Upper lobe of left lung (tissue), 6 donors: ENCODE measurements around the gene ITGB3. TPM values are rescaled to one million over a fixed set of nuclear protein-coding genes. Genes with fewer than 3 reads are reported as not detected.

Source experiments
- ATAC-seq, 2 donors: fragments of 200-7000 bp; cut with Tn5 transposase; one replicate each; pipeline ENCODE4 v1.9.1; 2022; ENCODE audit warnings: mild to moderate bottlenecking in 2 of 2, moderate library complexity in 2 of 2; ENCODE audit not compliant: low FRiP score in 2 of 2
- DNase-seq, 2 donors: peaks; one replicate each; pipeline ENCODE4 v3.0.0-alpha.2; 2019 to 2020
- H3K27ac ChIP-seq, 4 donors: fragments of 200-600 bp; sonication (generic); one replicate each; pipeline ENCODE4 v1.5.1; 2016 to 2019
- H3K27me3 ChIP-seq, 4 donors: fragments of 200-600 bp; sonication (generic); one replicate each; pipeline ENCODE4 v1.5.1; 2017 to 2019
- H3K36me3 ChIP-seq, 4 donors: fragments of 200-600 bp; sonication (generic); one replicate each; pipeline ENCODE4 v1.5.1; 2016 to 2019
- H3K4me1 ChIP-seq, 4 donors: fragments of 200-600 bp; sonication (generic); one replicate each; pipeline ENCODE4 v1.5.1; 2018 to 2019
- H3K4me3 ChIP-seq, 4 donors: fragments of 200-600 bp; sonication (generic); one replicate each; pipeline ENCODE4 v1.5.1; 2017 to 2019; ENCODE audit warnings: mild to moderate bottlenecking in 2 of 4, moderate library complexity in 1 of 4
- H3K9me3 ChIP-seq, 4 donors: fragments of 200-600 bp; sonication (generic); one replicate each; pipeline ENCODE4 v1.5.1; 2018 to 2019
- EP300 ChIP-seq, 4 donors: sonication (generic); formaldehyde crosslinking; IDR thresholded peaks; one replicate each; pipeline ENCODE4 v1.5.1; 2017; ENCODE audit warnings: antibody characterized with exemption in 4 of 4, control low read depth in 2 of 4
- POLR2A ChIP-seq, 4 donors: fragments of 450-650 bp; IDR thresholded peaks; one replicate each; pipeline ENCODE4 v1.5.1; 2016 to 2017; ENCODE audit warnings: antibody characterized with exemption in 4 of 4, mild to moderate bottlenecking in 2 of 4
- POLR2AphosphoS5 ChIP-seq, 2 donors: sonication (generic); formaldehyde crosslinking; IDR thresholded peaks; one replicate each; pipeline ENCODE4 v1.5.1; 2017; ENCODE audit warnings: antibody characterized with exemption in 2 of 2
- WGBS, 2 donors: methylation state at CpG; one replicate each; pipeline ENCODE4 v1.1.5; 2017 to 2018; 5-methylcytosine and 5-hydroxymethylcytosine counted together
- total RNA-seq, 6 donors: library from RNA; depleted of rRNA in 4 of 6; stranded (reverse); fragments of >200 nt in 4 of 6; gene quantifications; one replicate each; pipeline versions ENCODE4 v1.1.0 to v1.2.1, GENCODE V29; 2016 to 2021
- TF ChIP-seq, protein P1 (sequence below), 6 experiments: fragments of 450-650 bp in 4 of 6; fragments of 200-600 bp in 2 of 6; sonication (generic) in 2 of 6; IDR thresholded peaks; one replicate each; pipeline ENCODE4 v1.5.1; 2016 to 2019; ENCODE audit warnings: antibody characterized with exemption in 6 of 6
- donor health status: DM: no; HTN: no; CAD: no; lungs with moderate emphysema.
- donor health status: DM: no; HTN: yes; CAD: no; lungs with severe emphysema.

The ITGB3 gene
- total RNA-seq, 6 donors from 2014 or later = 3.4 to 17.8 (median 9.8) TPM

DNA sequence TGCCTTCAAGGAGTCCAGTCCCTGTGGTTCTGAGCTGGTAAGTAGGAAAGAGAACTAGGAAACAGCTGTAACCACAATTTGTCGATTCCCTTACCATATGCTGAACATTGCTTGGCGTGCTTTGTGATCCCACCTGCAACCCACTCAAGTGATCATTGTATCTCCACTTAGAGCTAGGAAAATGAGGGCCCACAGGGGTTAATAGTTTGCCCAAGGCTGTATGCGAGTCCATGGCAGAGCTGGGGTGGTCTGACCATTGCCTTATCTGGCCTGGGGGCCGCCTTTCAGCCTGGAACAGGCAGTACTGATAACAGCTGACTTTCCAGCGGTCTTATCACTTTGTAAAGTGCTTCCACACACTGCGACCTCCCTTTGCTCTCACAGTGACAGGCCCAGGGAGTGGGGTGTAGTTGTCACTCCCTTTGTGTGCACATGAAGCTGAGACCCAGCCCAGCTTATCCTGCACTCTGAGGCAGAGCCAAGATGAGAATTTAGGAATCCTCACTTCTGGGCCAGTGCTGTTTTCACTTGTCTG, 34.7 kb upstream of the ITGB3 start:
- no peak overlapping the region for H3K4me3 ChIP-seq
- no peak for DNase-seq
- no peaks in the 10 kb centered on the region for H3K9me3 ChIP-seq
- ATAC-seq = no peak
- H3K27me3 ChIP-seq = no peaks in the 10 kb centered on the region
- no peaks in the 10 kb centered on the region for H3K36me3 ChIP-seq
- H3K4me1 ChIP-seq = peaks cover 5 to 13% (median 10%) of the 10 kb centered on the region in 4 donors
- no peak for TF ChIP-seq POLR2A (IDR thresholded peaks at IDR 0.05)
- TF ChIP-seq, protein P1, sequence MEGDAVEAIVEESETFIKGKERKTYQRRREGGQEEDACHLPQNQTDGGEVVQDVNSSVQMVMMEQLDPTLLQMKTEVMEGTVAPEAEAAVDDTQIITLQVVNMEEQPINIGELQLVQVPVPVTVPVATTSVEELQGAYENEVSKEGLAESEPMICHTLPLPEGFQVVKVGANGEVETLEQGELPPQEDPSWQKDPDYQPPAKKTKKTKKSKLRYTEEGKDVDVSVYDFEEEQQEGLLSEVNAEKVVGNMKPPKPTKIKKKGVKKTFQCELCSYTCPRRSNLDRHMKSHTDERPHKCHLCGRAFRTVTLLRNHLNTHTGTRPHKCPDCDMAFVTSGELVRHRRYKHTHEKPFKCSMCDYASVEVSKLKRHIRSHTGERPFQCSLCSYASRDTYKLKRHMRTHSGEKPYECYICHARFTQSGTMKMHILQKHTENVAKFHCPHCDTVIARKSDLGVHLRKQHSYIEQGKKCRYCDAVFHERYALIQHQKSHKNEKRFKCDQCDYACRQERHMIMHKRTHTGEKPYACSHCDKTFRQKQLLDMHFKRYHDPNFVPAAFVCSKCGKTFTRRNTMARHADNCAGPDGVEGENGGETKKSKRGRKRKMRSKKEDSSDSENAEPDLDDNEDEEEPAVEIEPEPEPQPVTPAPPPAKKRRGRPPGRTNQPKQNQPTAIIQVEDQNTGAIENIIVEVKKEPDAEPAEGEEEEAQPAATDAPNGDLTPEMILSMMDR (IDR thresholded peaks at IDR 0.05) = no peak
- TF ChIP-seq EP300 (IDR thresholded peaks at IDR 0.05) = no peak
- TF ChIP-seq POLR2AphosphoS5 (IDR thresholded peaks at IDR 0.05) = no peak
- 60 to 67% methylated on average over 5 to 6 of the region's 6 CpGs for WGBS, 2 donors
- H3K27ac ChIP-seq = no peak overlapping the region

DNA sequence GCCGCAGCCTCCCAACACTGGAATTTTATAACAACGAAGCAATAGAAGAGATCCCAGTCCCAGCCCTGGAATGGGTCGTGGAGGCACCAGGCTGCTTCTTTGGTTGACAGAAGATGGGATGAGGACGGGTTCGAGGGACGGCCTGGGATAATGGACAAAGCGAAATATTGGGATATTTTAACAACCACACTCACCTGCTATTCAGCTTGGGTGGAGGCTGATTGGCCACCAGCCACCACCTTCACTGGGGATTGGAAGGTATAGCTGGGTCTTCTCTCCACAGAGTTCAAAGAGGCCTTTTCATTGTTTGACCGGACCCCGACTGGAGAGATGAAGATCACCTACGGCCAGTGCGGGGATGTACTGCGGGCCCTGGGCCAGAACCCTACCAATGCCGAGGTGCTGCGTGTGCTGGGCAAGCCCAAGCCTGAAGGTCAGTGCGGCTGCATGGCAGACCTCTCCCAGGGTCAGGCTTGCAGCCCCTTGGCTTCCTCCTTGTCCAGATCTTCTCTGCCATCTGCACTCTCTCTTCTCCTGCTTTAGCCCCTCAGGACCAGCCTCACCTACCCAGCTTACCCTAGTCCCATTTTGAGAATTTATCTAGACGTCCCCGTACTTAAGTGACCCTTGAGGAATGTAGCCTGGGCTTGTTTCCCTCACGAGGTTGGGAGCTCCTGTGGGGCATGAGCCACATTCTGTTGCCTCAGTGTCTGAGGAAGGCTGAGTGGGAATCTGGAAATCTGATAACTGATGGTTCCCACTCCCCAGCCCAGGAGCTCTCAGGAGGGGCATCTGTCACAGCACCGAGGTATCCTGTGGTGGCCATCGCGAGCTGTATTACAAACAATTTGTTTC, 33.8 kb upstream of the ITGB3 start:
- no peaks in the 10 kb centered on the region for H3K27me3 ChIP-seq
- no peaks in the 10 kb centered on the region for H3K9me3 ChIP-seq
- no peak for TF ChIP-seq EP300 (IDR thresholded peaks at IDR 0.05)
- no peak for TF ChIP-seq POLR2AphosphoS5 (IDR thresholded peaks at IDR 0.05)
- TF ChIP-seq, protein P1 (IDR thresholded peaks at IDR 0.05) = no peak
- TF ChIP-seq POLR2A (IDR thresholded peaks at IDR 0.05) = no peak
- no peaks in the 10 kb centered on the region for H3K36me3 ChIP-seq
- peaks cover 10 to 17% (median 15%) of the 10 kb centered on the region in 4 donors for H3K4me1 ChIP-seq
- no peak for DNase-seq
- no peak overlapping the region for H3K27ac ChIP-seq
- H3K4me3 ChIP-seq = no peak overlapping the region
- WGBS, 2 donors = 86 to 95% methylated on average over 18 to 21 of the region's 21 CpGs
- peak in 1 of 2 donors; percentile 35 for ATAC-seq

DNA sequence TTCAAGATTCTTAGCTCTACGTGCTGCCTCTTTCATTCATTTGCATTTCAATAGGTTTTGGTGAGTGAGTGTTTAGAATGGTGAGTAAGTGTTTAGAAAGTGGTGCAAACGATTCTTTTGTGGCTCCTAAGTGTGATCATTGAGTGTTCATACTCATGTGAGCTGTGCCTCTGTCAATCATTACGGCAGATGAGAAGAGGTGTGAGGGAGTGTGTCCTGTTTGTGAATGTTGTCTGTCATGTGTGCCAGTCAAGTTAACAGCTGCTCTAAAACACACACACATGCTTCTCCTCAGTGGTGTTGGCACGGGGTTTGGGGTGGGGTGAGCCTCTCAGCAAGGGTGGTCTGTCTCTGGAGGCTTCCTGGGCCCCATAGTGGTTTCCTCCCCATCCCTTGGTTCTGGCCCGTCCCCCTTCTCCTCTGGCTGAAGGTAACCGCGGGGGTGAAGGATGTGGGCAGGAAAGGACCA, 33.1 kb upstream of the ITGB3 start:
- no peak overlapping the region for H3K27ac ChIP-seq
- H3K27me3 ChIP-seq = no peaks in the 10 kb centered on the region
- WGBS, 2 donors = 42 to 65% methylated on average over 7 of the region's 7 CpGs
- no peaks in the 10 kb centered on the region for H3K9me3 ChIP-seq
- no peaks in the 10 kb centered on the region for H3K36me3 ChIP-seq
- no peak overlapping the region for H3K4me3 ChIP-seq
- ATAC-seq = no peak
- TF ChIP-seq POLR2AphosphoS5 (IDR thresholded peaks at IDR 0.05) = no peak
- no peak for TF ChIP-seq EP300 (IDR thresholded peaks at IDR 0.05)
- TF ChIP-seq POLR2A (IDR thresholded peaks at IDR 0.05) = no peak
- TF ChIP-seq, protein P1 (IDR thresholded peaks at IDR 0.05) = no peak
- peaks cover 17 to 24% (median 21%) of the 10 kb centered on the region in 4 donors for H3K4me1 ChIP-seq
- DNase-seq = no peak

DNA sequence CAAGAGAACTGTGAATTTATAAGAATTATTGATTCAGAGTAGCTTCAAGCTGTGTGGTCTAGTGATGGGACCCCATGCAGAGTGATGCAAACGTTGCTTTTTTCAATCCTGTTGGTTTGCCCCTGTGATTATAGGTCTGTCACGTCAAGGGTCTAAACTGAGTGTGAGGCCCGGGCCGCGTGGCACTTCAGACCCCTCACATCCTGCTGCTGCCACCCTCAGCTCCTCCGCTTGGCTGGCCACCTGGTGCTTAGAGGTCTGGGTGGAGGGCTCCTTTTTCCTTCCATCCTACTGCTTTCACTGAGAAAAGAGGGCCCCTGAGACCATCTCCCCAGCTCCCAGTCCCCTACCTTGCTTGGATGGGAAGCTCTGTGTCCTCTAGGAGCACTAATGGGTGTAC, 32.5 kb upstream of the ITGB3 start:
- TF ChIP-seq POLR2A (IDR thresholded peaks at IDR 0.05) = no peak
- no peak for TF ChIP-seq EP300 (IDR thresholded peaks at IDR 0.05)
- TF ChIP-seq, protein P1 (IDR thresholded peaks at IDR 0.05) = no peak
- no peak for TF ChIP-seq POLR2AphosphoS5 (IDR thresholded peaks at IDR 0.05)
- Histone ChIP-seq H3K27me3 (no peaks in the 10 kb centered on the region), H3K9me3 (no peaks in the 10 kb centered on the region), H3K36me3 (no peaks in the 10 kb centered on the region), H3K27ac (no peak overlapping the region), H3K4me1 (peaks cover 23 to 29% (median 27%) of the 10 kb centered on the region in 4 donors), H3K4me3 (no peak overlapping the region)
- ATAC-seq = no peak
- DNase-seq = peak in 1 of 2 donors; percentile 24
- 70 to 88% methylated on average over 6 of the region's 6 CpGs for WGBS, 2 donors
